AG04450 (cell line): ENCODE measurements around the gene TSFM. TPM values are rescaled to one million over a fixed set of nuclear protein-coding genes. Genes with fewer than 3 reads are reported as not detected.
A peak's percentile ranks its signal among the peaks of the same experiment; 100 is the strongest.

Experiments used
- CTCF ChIA-PET: fragments of 300-600, 350-600 bp; formaldehyde crosslinking; extraction: SDS; loops from one replicate; lab custom pipeline; 2022; ENCODE audit warnings: antibody characterized with exemption, inconsistent platforms; lab: Charles Lee
- POLR2A ChIA-PET: fragments of 350-600 bp; formaldehyde crosslinking; extraction: SDS; loops from one replicate; lab custom pipeline; 2021; ENCODE audit warnings: antibody characterized with exemption, inconsistent platforms; lab: Yijun Ruan, JAX
- DNase-seq: peaks from one replicate; pipeline ENCODE4 v3.0.0-alpha.2; 2011; ENCODE audit warnings: low read depth, low spot score
- H3K27ac ChIP-seq: one replicate; pipeline ENCODE4 v1.5.1; 2012; ENCODE audit warnings: low read depth, low read length, control low read depth
- H3K27me3 ChIP-seq: one replicate; pipeline ENCODE4 v1.6.0; 2012; ENCODE audit warnings: low read length; ENCODE audit not compliant: control insufficient read depth, insufficient read depth
- H3K4me3 ChIP-seq: 2 replicates; pipeline ENCODE4 v1.5.1; 2011; ENCODE audit warnings: mild to moderate bottlenecking, low read depth, low read length, control low read depth
- H3K9me3 ChIP-seq: 2 replicates; pipeline ENCODE4 v1.5.1; 2012; ENCODE audit warnings: low read length; ENCODE audit not compliant: control insufficient read depth, insufficient read depth
- polyA plus RNA-seq: library from polyadenylated mRNA; depleted of rRNA; stranded (reverse); fragments of >200 nt; gene quantifications from 2 replicates; pipeline ENCODE4 v1.2.3, GENCODE V29; 2011
- TF ChIP-seq, protein P1 (sequence below): IDR thresholded peaks from 2 replicates; pipeline ENCODE4 v1.5.1; 2011; ENCODE audit warnings: low read depth, low read length, control low read depth, inconsistent platforms

Gene TSFM
- polyA plus RNA-seq, 1 experiment, result 22.3 TPM

- no peak for DNase-seq
- Histone ChIP-seq H3K4me3 (peak overlapping the region; percentile 5; the same call in 1 of the 2 replicates), H3K27ac (peak overlapping the region; percentile 55), H3K27me3 (no peaks in the 10 kb centered on the region), H3K9me3 (no peaks in the 10 kb centered on the region)
- ChIA-PET CTCF (interaction anchor here (1.4 to 4.0 kb wide), 3 partner anchors 59 to 68 kb away, joined by 5 to 22 read pairs (median 13); no protein-coding TSS in a partner anchor), POLR2A (interaction anchor here (1.3 to 4.3 kb wide), 5 partner anchors 8 to 59 kb away, joined by 3 to 32 read pairs (median 4); partner anchors contain the start of gene CTDSP2)
- TF ChIP-seq, protein P1, sequence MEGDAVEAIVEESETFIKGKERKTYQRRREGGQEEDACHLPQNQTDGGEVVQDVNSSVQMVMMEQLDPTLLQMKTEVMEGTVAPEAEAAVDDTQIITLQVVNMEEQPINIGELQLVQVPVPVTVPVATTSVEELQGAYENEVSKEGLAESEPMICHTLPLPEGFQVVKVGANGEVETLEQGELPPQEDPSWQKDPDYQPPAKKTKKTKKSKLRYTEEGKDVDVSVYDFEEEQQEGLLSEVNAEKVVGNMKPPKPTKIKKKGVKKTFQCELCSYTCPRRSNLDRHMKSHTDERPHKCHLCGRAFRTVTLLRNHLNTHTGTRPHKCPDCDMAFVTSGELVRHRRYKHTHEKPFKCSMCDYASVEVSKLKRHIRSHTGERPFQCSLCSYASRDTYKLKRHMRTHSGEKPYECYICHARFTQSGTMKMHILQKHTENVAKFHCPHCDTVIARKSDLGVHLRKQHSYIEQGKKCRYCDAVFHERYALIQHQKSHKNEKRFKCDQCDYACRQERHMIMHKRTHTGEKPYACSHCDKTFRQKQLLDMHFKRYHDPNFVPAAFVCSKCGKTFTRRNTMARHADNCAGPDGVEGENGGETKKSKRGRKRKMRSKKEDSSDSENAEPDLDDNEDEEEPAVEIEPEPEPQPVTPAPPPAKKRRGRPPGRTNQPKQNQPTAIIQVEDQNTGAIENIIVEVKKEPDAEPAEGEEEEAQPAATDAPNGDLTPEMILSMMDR, result no peak
Measured at GRCh38 chr12:57837864-57838562, 55.4 kb downstream of the TSFM start.

- no peak for DNase-seq
- POLR2A ChIA-PET, result interaction anchor here (1.3 to 4.3 kb wide), 3 partner anchors 8 to 58 kb away, joined by 4 to 32 read pairs (median 4); partner anchors contain the start of gene CTDSP2
- CTCF ChIA-PET, result interaction anchor here (0.7 to 1.4 kb wide), 2 partner anchors 14 to 58 kb away, joined by 3 to 5 read pairs; no protein-coding TSS in a partner anchor
- no peaks in the 10 kb centered on the region for H3K9me3 ChIP-seq
- TF ChIP-seq, protein P1, result no peak
- peak overlapping the region; percentile 55 for H3K27ac ChIP-seq
- no peak overlapping the region for H3K4me3 ChIP-seq
- no peaks in the 10 kb centered on the region for H3K27me3 ChIP-seq
Measured at GRCh38 chr12:57838594-57839302, 56.2 kb downstream of the TSFM start.

GRCh38 chr12:57839996-57840395 lies 57.4 kb downstream of the TSFM start:
- POLR2A ChIA-PET, result no interaction called here
- TF ChIP-seq, protein P1, result no peak
- DNase-seq, result no peak
- Histone ChIP-seq H3K27ac (peak overlapping the region; percentile 11), H3K9me3 (no peaks in the 10 kb centered on the region; the same call in 1 of the 2 replicates), H3K4me3 (no peak overlapping the region), H3K27me3 (no peaks in the 10 kb centered on the region)
- CTCF ChIA-PET, result no interaction called here

GRCh38 chr12:57840726-57841125 lies 58.1 kb downstream of the TSFM start:
- Histone ChIP-seq H3K27ac (no peak overlapping the region), H3K27me3 (no peaks in the 10 kb centered on the region), H3K4me3 (no peak overlapping the region; the same call in 1 of the 2 replicates), H3K9me3 (peaks cover 3% of the 10 kb centered on the region; the same call in 1 of the 2 replicates)
- ChIA-PET POLR2A (no interaction called here), CTCF (interaction anchor here (0.8 kb wide), 1 partner anchor 64 kb away, joined by 4 read pairs; no protein-coding TSS in a partner anchor)
- no peak for DNase-seq
- TF ChIP-seq, protein P1, result no peak
